Progenitor cell of endocrine pancreas (in vitro differentiated cells): Measurements from ENCODE around the gene CHCHD1. TPM values are rescaled to one million over a fixed set of nuclear protein-coding genes. Genes with fewer than 3 reads are reported as not detected.
A peak's percentile ranks its signal among the peaks of the same experiment; 100 is the strongest.
"Not testable (repeated sequence)": the region's sequence is repeated elsewhere in the genome, so short reads cannot be mapped to it uniquely, and the experiment has no call there.

Experiments used
- DNase-seq: peaks from one replicate; pipeline ENCODE4 v3.0.0; 2021; ENCODE audit warnings: low spot score; ENCODE audit not compliant: unreplicated experiment
- H3K27ac Mint-ChIP-seq: 2 replicates; pipeline ENCODE4 v1.8.0; 2021; ENCODE audit warnings: mild to moderate bottlenecking, moderate library complexity, mixed read lengths
- H3K27me3 Mint-ChIP-seq: 2 replicates; pipeline ENCODE4 v1.8.0; 2021; ENCODE audit warnings: mixed read lengths
- H3K36me3 Mint-ChIP-seq: 2 replicates; pipeline ENCODE4 v1.8.0; 2022; ENCODE audit warnings: mixed read lengths; ENCODE audit not compliant: insufficient read depth
- H3K4me1 Mint-ChIP-seq: 2 replicates; pipeline ENCODE4 v1.8.0; 2021; ENCODE audit warnings: low read depth, mixed read lengths
- H3K4me3 Mint-ChIP-seq: 2 replicates; pipeline ENCODE4 v1.8.0; 2021; ENCODE audit warnings: low read depth, mild to moderate bottlenecking, moderate library complexity, mixed read lengths
- H3K9me3 Mint-ChIP-seq: 2 replicates; pipeline ENCODE4 v1.8.0; 2021; ENCODE audit warnings: low read depth, mixed read lengths
- total RNA-seq: library from RNA; stranded (reverse); gene quantifications from 2 replicates; pipeline ENCODE4 v1.2.1, GENCODE V29; 2021
- TF ChIP-seq, protein P1 (sequence below): fragments of 200-600 bp; sonication (generic); IDR thresholded peaks from one replicate; pipeline ENCODE4 v1.5.0; 2021; ENCODE audit warnings: antibody characterized with exemption, mild to moderate bottlenecking; ENCODE audit not compliant: unreplicated experiment

CHCHD1 gene
- total RNA-seq, 1 donor from 2014 or later: 38.8 TPM

DNA sequence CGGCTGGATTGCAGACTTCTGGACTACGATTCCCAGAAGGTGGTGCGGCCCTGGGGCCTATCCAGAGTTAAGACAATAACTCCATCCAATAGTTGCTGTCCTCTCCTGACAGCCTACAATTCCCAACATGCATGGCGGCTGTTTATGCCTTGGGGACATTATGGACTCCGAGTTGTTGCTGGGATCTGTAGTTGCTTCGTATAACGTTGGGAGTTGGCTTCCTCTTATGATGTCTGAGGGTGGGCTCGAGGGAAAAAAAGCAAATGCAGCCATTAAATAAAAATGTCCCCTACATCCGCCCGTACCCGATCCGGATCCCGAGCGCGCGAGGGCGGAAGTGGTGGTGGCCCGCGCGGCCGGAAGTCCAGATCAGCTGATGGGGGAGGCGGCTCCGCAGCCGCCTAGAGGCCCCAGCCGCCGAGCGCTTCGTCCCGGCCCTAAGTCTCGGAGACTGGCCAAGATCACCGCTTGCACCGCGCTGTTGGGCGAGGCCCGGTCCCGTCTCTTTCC lies 3.4 kb downstream of the CHCHD1 start, which contains the start of gene ZSWIM8:
TSS of gene ZSWIM8 (plus strand) at position 396 of the 510 bp plus-strand sequence. CDS start 273 bp downstream, outside the sequence.
- H3K27ac Mint-ChIP-seq: peak within 1 kb of the TSS; percentile 99
- peaks cover 5% of the 10 kb centered on the region for H3K36me3 Mint-ChIP-seq
- TF ChIP-seq, protein P1, sequence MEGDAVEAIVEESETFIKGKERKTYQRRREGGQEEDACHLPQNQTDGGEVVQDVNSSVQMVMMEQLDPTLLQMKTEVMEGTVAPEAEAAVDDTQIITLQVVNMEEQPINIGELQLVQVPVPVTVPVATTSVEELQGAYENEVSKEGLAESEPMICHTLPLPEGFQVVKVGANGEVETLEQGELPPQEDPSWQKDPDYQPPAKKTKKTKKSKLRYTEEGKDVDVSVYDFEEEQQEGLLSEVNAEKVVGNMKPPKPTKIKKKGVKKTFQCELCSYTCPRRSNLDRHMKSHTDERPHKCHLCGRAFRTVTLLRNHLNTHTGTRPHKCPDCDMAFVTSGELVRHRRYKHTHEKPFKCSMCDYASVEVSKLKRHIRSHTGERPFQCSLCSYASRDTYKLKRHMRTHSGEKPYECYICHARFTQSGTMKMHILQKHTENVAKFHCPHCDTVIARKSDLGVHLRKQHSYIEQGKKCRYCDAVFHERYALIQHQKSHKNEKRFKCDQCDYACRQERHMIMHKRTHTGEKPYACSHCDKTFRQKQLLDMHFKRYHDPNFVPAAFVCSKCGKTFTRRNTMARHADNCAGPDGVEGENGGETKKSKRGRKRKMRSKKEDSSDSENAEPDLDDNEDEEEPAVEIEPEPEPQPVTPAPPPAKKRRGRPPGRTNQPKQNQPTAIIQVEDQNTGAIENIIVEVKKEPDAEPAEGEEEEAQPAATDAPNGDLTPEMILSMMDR: no peak
- no peaks in the 10 kb centered on the region for H3K9me3 Mint-ChIP-seq
- DNase-seq: peak; percentile 53
- H3K27me3 Mint-ChIP-seq: no peaks in the 10 kb centered on the region
- H3K4me3 Mint-ChIP-seq: peak within 1 kb of the TSS; percentile 100
- H3K4me1 Mint-ChIP-seq: peaks cover 38% of the 10 kb centered on the region

DNA sequence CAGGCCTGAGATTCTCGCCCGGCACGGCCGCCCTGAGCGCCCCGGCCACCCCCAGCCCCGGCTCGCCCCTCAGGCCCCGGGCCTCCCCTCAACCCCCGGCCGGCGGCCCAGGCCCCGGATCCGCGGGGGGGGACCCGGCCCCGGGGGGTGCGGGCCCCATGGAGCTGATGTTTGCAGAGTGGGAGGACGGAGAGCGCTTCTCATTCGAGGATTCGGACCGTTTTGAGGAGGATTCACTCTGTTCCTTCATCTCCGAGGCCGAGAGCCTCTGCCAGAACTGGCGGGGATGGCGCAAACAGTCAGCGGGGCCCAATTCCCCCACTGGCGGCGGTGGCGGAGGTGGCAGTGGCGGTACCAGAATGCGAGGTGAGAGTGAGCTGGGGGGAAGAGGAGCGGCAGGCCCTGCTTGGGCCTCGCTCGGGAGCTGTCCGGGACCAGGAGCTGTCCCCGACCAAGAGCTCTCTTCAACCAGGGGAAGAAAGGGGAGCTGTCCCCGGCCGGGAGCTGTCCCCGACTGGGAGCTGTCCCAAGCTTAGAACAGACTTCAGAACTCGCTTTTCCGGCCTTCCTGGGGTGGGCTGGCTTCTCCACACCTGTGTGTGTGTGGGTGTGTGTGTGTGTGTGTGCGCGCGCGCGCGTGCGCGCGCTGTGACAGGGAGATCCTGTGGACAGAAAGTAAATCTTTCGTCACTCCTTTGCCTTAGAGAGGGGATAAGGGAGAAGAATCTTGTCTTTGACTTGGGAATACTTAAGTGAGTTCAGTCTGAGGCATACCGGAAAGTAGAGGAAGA lies 4.1 kb downstream of the CHCHD1 start:
- Mint-ChIP-seq H3K27me3 (no peaks in the 10 kb centered on the region), H3K27ac (peak overlapping the region; percentile 99), H3K4me1 (peaks cover 34% of the 10 kb centered on the region), H3K9me3 (no peaks in the 10 kb centered on the region), H3K36me3 (peaks cover 7% of the 10 kb centered on the region), H3K4me3 (peak overlapping the region; percentile 100)
- DNase-seq: peak; percentile 36
- TF ChIP-seq, protein P1: no peak

DNA sequence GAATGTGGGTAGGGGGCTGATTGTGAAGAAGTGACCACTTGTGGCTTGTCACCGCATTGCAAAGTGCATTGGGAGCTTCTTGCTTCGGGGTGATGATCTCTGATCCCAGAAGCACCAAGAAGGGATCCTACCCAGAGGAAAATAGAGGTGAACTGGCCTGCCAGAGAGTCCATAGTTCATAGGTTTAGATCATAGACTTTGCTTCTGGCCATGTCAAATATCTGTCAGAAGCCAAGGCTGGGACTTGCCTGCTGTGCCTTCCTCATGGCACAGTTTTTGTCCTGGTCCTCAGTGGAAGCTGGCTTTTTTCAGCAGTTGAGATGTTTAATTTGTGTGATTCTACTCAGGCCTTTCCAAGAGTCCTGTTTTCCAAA lies 4.7 kb downstream of the CHCHD1 start:
- DNase-seq: no peak
- H3K4me1 Mint-ChIP-seq: peaks cover 33% of the 10 kb centered on the region
- H3K36me3 Mint-ChIP-seq: peaks cover 9% of the 10 kb centered on the region
- H3K27ac Mint-ChIP-seq: peak overlapping the region; percentile 91
- TF ChIP-seq, protein P1: no peak
- H3K9me3 Mint-ChIP-seq: no peaks in the 10 kb centered on the region
- peak overlapping the region; percentile 100 for H3K4me3 Mint-ChIP-seq
- H3K27me3 Mint-ChIP-seq: no peaks in the 10 kb centered on the region

DNA sequence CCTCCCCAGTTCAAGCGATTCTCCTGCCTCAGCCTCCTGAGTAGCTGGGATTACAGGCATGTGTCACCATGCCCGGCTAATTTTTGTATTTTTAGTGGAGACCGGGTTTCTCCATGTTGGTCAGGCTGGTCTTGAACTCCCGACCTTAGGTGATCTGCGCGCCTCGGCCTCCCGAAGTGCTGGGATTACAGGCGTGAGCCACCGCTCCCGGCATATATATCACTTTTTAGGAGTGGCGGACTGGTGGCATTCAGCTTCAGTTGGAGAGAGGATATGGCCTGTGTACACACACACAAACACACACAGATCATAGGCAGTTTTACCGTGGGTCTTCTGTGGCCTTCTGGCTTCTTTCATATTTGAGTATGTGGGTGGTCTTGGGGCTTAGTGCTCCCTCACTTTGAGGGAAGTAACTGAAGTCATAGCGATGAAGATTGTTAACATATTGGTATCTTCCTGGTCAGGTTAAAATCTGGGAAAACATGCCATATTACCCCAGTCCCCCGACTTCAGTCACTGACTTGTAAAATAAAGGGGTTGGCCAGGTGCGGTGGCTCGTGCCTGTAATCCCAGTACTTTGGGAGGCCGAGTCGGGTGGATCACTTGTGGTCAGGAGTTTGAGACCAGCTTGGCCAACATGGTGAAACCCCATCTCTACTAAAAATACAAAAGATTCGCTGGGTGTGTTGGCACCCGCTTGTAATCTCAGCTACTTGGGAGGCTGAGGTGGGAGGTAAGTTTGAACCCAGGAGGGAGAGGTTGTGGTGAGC lies 5.4 kb downstream of the CHCHD1 start:
- not testable (repeated sequence) for DNase-seq
- H3K4me1 Mint-ChIP-seq: peaks cover 30% of the 10 kb centered on the region
- H3K27ac Mint-ChIP-seq: peak overlapping the region; percentile 45

DNA sequence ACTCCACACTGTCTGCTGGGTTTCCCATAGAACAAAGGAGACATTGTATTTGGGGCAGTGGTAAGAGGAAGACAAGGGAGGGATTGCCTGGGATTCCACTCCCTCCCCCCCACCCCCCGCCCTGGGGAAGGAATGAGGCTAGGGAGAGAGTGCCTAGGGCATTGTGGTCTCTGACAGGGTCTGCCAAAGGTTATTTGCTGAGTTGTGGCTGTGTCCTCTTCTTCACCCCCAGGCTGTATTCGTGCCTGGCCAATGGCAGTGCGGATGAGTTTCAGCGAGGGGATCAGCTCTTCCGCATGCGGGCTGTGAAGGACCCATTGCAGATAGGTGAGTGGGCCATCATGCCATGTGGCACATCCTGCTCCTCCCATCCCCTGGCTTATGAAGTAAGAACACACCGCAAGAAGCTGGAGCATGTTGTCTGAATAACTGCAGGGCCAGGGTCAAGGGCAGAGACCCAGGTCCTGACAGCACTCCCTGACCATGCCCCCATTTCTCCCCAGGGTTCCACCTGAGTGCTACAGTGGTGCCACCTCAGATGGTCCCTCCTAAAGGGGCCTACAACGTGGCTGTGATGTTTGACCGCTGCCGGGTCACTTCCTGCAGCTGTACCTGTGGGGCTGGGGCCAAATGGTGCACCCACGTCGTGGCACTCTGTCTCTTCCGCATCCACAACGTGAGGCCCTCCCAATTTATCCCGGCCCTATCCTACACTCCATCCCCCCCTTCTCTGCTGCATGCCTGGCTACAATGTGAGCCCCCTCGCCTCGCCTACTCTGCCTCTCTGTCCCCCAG lies 7.2 kb downstream of the CHCHD1 start:
- peaks cover 18% of the 10 kb centered on the region for H3K4me1 Mint-ChIP-seq
- H3K9me3 Mint-ChIP-seq: no peaks in the 10 kb centered on the region
- TF ChIP-seq, protein P1: no peak
- no peaks in the 10 kb centered on the region for H3K27me3 Mint-ChIP-seq
- H3K4me3 Mint-ChIP-seq: no peak overlapping the region
- no peak overlapping the region for H3K27ac Mint-ChIP-seq
- peaks cover 14% of the 10 kb centered on the region for H3K36me3 Mint-ChIP-seq
- DNase-seq: no peak

More for the DNA sequence above, 5.4 kb downstream of the CHCHD1 start:
- not testable (repeated sequence) for H3K36me3 Mint-ChIP-seq, H3K9me3 Mint-ChIP-seq, H3K27me3 Mint-ChIP-seq
- H3K4me3 Mint-ChIP-seq: peak overlapping the region; percentile 41
